GM08714 (cell line): Measurements from ENCODE around the gene DIAPH3.

Source experiments
- H3K4me3 ChIP-seq: fragments of 200-500 bp; sonication (Bioruptor generic); 2 replicates; pipeline ENCODE4 v1.5.1; 2014; ENCODE audit warnings: mild to moderate bottlenecking, low read length, inconsistent platforms
- ZNF274 ChIP-seq: IDR thresholded peaks from 2 replicates; pipeline ENCODE4 v1.6.1; 2012; ENCODE audit warnings: mild to moderate bottlenecking, low read depth, low read length

The DIAPH3 gene

GRCh38 chr13:59842507-59842906, 321.2 kb downstream of the DIAPH3 start:
- no peak for TF ChIP-seq ZNF274
- no peak overlapping the region for H3K4me3 ChIP-seq

- no peak for TF ChIP-seq ZNF274
- H3K4me3 ChIP-seq, result no peak overlapping the region
Measured at GRCh38 chr13:59839186-59839585, 324.5 kb downstream of the DIAPH3 start.

- no peak for TF ChIP-seq ZNF274
Measured at GRCh38 chr13:59837101-59837500, 326.6 kb downstream of the DIAPH3 start.

GRCh38 chr13:59835569-59835968, 328.2 kb downstream of the DIAPH3 start:
- H3K4me3 ChIP-seq, result no peak overlapping the region
- no peak for TF ChIP-seq ZNF274

More at GRCh38 chr13:59837101-59837500, 326.6 kb downstream of the DIAPH3 start:
- no peak overlapping the region for H3K4me3 ChIP-seq

- H3K4me3 ChIP-seq, result no peak overlapping the region
Measured at GRCh38 chr13:59834801-59835200, 328.9 kb downstream of the DIAPH3 start.

GRCh38 chr13:59829690-59830089, 334.0 kb downstream of the DIAPH3 start:
- H3K4me3 ChIP-seq, result no peak overlapping the region
- TF ChIP-seq ZNF274, result no peak

More at GRCh38 chr13:59834801-59835200, 328.9 kb downstream of the DIAPH3 start:
- TF ChIP-seq ZNF274, result no peak

- H3K4me3 ChIP-seq, result no peak overlapping the region
- no peak for TF ChIP-seq ZNF274
Measured at GRCh38 chr13:59823486-59823885, 340.2 kb downstream of the DIAPH3 start.

GRCh38 chr13:59809564-59809963, 354.2 kb downstream of the DIAPH3 start:
- no peak for TF ChIP-seq ZNF274
- H3K4me3 ChIP-seq, result no peak overlapping the region

GRCh38 chr13:59806801-59807200, 356.9 kb downstream of the DIAPH3 start:
- no peak overlapping the region for H3K4me3 ChIP-seq
- TF ChIP-seq ZNF274, result no peak

- no peak for TF ChIP-seq ZNF274
- no peak overlapping the region for H3K4me3 ChIP-seq
Measured at GRCh38 chr13:59801107-59801880, 362.4 kb downstream of the DIAPH3 start.

GRCh38 chr13:59793107-59793506, 370.6 kb downstream of the DIAPH3 start:
- TF ChIP-seq ZNF274, result no peak

GRCh38 chr13:59790626-59791025, 373.1 kb downstream of the DIAPH3 start:
- no peak overlapping the region for H3K4me3 ChIP-seq
- no peak for TF ChIP-seq ZNF274

More at GRCh38 chr13:59793107-59793506, 370.6 kb downstream of the DIAPH3 start:
- no peak overlapping the region for H3K4me3 ChIP-seq

GRCh38 chr13:59789558-59789957, 374.2 kb downstream of the DIAPH3 start:
- no peak overlapping the region for H3K4me3 ChIP-seq
- TF ChIP-seq ZNF274, result no peak

GRCh38 chr13:59787679-59788078, 376.0 kb downstream of the DIAPH3 start:
- no peak overlapping the region for H3K4me3 ChIP-seq
- TF ChIP-seq ZNF274, result no peak

GRCh38 chr13:59782696-59783095, 381.0 kb downstream of the DIAPH3 start:
- no peak for TF ChIP-seq ZNF274
- H3K4me3 ChIP-seq, result no peak overlapping the region

GRCh38 chr13:59780058-59780457, 383.7 kb downstream of the DIAPH3 start:
- no peak for TF ChIP-seq ZNF274
- no peak overlapping the region for H3K4me3 ChIP-seq
